Spleen (tissue), 7 donors: ENCODE measurements around the gene IFT80.

Experiments used
- CTCF ChIP-seq, 11 experiments: fragments of 200-600 bp in 7 of 11; fragments of 450-650 bp in 4 of 11; sonication (generic) in 4 of 11; IDR thresholded peaks in 8 of 11; conservative IDR thresholded peaks in 3 of 11; 1 replicate in 7 of 11; 2 replicates in 4 of 11; pipeline versions ENCODE4 v1.4.0 to v1.8.0; 2016 to 2021; ENCODE audit warnings: antibody characterized with exemption in 11 of 11, inconsistent platforms in 4 of 11, mild to moderate bottlenecking in 1 of 11
- POLR2A ChIP-seq, 3 donors: fragments of 450-650 bp; IDR thresholded peaks; one replicate each; pipeline ENCODE4 v1.5.1; 2017; ENCODE audit warnings: antibody characterized with exemption in 3 of 3, mild to moderate bottlenecking in 1 of 3
- POLR2AphosphoS5 ChIP-seq, 3 donors: sonication (generic); formaldehyde crosslinking; IDR thresholded peaks; one replicate each; pipeline ENCODE4 v1.5.1; 2017; ENCODE audit warnings: antibody characterized with exemption in 3 of 3
- donor health status: DM: no; HTN: no; CAD: no; lungs with moderate emphysema.
- donor health status: DM: no; HTN: no; CAD: no.
- donor health status: DM: no; HTN: no; CAD: no.

DNA sequence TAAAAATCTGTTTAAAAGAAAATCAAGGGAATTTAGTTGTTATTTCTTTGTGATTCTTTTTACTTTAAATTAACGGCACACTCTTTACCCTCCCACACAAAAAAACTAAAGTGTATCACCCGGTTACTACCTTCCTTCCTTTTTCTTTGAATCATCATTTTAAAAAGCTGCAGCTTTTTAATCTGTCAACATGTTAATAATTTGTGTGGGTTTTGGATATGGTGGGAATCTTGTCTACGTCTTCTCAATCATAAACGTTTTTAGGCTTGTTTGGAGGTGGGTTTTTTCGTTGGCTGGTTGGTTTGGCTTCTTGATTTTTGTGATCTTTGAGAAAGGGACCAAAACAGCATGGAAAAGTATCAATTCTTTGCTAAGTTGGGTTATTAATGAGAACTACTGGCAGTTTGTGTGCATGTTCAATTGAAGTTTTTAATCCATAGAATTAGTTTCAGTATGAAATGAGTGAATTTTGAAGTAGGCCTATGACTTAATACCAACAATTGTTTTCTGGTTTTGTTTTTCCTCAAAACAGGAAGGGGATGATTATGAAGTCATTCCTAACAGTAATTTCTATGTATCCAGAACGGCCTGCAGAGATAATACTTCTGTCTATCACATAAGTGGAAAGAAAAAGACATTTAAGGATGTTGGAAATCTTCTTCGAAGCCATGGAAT is 4.9 kb upstream of the IFT80 start:
- TF ChIP-seq CTCF (IDR thresholded peaks at IDR 0.05 in 8 of 11, conservative IDR thresholded peaks at IDR 0.05 in 3 of 11) (no peak), POLR2AphosphoS5 (IDR thresholded peaks at IDR 0.05) (no peak), POLR2A (IDR thresholded peaks at IDR 0.05) (no peak)
